Type B pancreatic cell (in vitro differentiated cells): ENCODE measurements around the gene SLC5A3. TPM values are rescaled to one million over a fixed set of nuclear protein-coding genes. Genes with fewer than 3 reads are reported as not detected.
A peak's percentile ranks its signal among the peaks of the same experiment; 100 is the strongest.

Source experiments
- DNase-seq: peaks from one replicate; pipeline ENCODE4 v3.0.0; 2021; ENCODE audit warnings: mixed read lengths; ENCODE audit not compliant: unreplicated experiment; ENCODE audit errors: extremely low spot score
- H3K27ac Mint-ChIP-seq: 2 replicates; pipeline ENCODE4 v1.8.0; 2021; ENCODE audit warnings: mild to moderate bottlenecking, mixed read lengths
- H3K27me3 Mint-ChIP-seq: 2 replicates; pipeline ENCODE4 v1.8.0; 2021; ENCODE audit warnings: mixed read lengths
- H3K36me3 Mint-ChIP-seq: 2 replicates; pipeline ENCODE4 v1.8.0; 2021; ENCODE audit warnings: mixed read lengths
- H3K4me1 Mint-ChIP-seq: one replicate; pipeline ENCODE4 v1.8.0; 2021; ENCODE audit warnings: mixed read lengths; ENCODE audit not compliant: unreplicated experiment
- H3K4me3 Mint-ChIP-seq: 2 replicates; pipeline ENCODE4 v1.8.0; 2021; ENCODE audit warnings: mild to moderate bottlenecking, mixed read lengths
- H3K9me3 Mint-ChIP-seq: 2 replicates; pipeline ENCODE4 v1.8.0; 2021; ENCODE audit warnings: mixed read lengths
- CTCF ChIP-seq: fragments of 200-600 bp; sonication (generic); conservative IDR thresholded peaks from 2 replicates; pipeline ENCODE4 v1.5.0; 2021; ENCODE audit warnings: antibody characterized with exemption, mild to moderate bottlenecking
- long read RNA-seq: library from polyadenylated mRNA; unstranded; transcript quantifications from one replicate; pipeline ENCODE4 v2.0.0, GENCODE V29; 2020
- total RNA-seq: library from RNA; stranded (reverse); gene quantifications from 2 replicates; pipeline ENCODE4 v1.2.1, GENCODE V29; 2021; ENCODE audit warnings: low replicate concordance

Gene SLC5A3
- 11.9 and 28.8 TPM in 2 replicates for total RNA-seq
- long read RNA-seq, full-length matches to known transcripts, result 13 of 13 reads
- long read RNA-seq, partial matches to known transcripts, result 0 of 13 reads
- long read RNA-seq, other reads (novel, unspliced or antisense), result 0 of 13 reads

- Mint-ChIP-seq H3K27me3 (peaks cover 6% of the 10 kb centered on the region), H3K4me1 (peaks cover 34% of the 10 kb centered on the region), H3K9me3 (no peaks in the 10 kb centered on the region), H3K4me3 (peak within 1 kb of the TSS; percentile 94), H3K36me3 (peaks cover 27% of the 10 kb centered on the region), H3K27ac (peak within 1 kb of the TSS; percentile 96)
- peak; percentile 89 for DNase-seq
- peak; percentile 31 for TF ChIP-seq CTCF
Observed at GRCh38 chr21:34073032-34073748, at the start of gene SLC5A3, which contains the start of gene MRPS6. Gene SLC5A3 (plus strand): TSS chr21:34073578. CDS start chr21:34095199, 21,621 bp downstream. Gene MRPS6 (plus strand): TSS chr21:34073578. CDS start chr21:34073701, 123 bp downstream.

GRCh38 chr21:34023691-34024373, 49.5 kb upstream of the SLC5A3 start:
- no peak for DNase-seq
- TF ChIP-seq CTCF, result no peak
- H3K9me3 Mint-ChIP-seq, result no peaks in the 10 kb centered on the region
- no peak overlapping the region for H3K27ac Mint-ChIP-seq
- H3K4me1 Mint-ChIP-seq, result peaks cover 9% of the 10 kb centered on the region
- no peaks in the 10 kb centered on the region for H3K27me3 Mint-ChIP-seq
- no peak overlapping the region for H3K4me3 Mint-ChIP-seq
- H3K36me3 Mint-ChIP-seq, result no peaks in the 10 kb centered on the region

GRCh38 chr21:34024374-34024693, 49.0 kb upstream of the SLC5A3 start:
- Mint-ChIP-seq H3K9me3 (no peaks in the 10 kb centered on the region), H3K4me1 (peaks cover 9% of the 10 kb centered on the region), H3K27ac (no peak overlapping the region), H3K27me3 (no peaks in the 10 kb centered on the region), H3K36me3 (no peaks in the 10 kb centered on the region), H3K4me3 (no peak overlapping the region)
- no peak for TF ChIP-seq CTCF
- no peak for DNase-seq

- Mint-ChIP-seq H3K36me3 (no peaks in the 10 kb centered on the region), H3K4me3 (no peak overlapping the region), H3K27me3 (no peaks in the 10 kb centered on the region), H3K27ac (no peak overlapping the region), H3K9me3 (peaks cover 4% of the 10 kb centered on the region), H3K4me1 (peaks cover 4% of the 10 kb centered on the region)
- no peak for DNase-seq
- no peak for TF ChIP-seq CTCF
Observed at GRCh38 chr21:34027721-34028461, 45.5 kb upstream of the SLC5A3 start.

- DNase-seq, result no peak
- Mint-ChIP-seq H3K36me3 (no peaks in the 10 kb centered on the region), H3K4me1 (peaks cover 4% of the 10 kb centered on the region), H3K9me3 (peaks cover 4% of the 10 kb centered on the region), H3K4me3 (peak overlapping the region; percentile 63), H3K27ac (peak overlapping the region; percentile 57), H3K27me3 (no peaks in the 10 kb centered on the region)
- TF ChIP-seq CTCF, result no peak
Observed at GRCh38 chr21:34029743-34030528, 43.4 kb upstream of the SLC5A3 start.
